Liver (tissue), 3 donors: ENCODE data around the gene ZDHHC22.

Experiments
- EGR1 ChIP-seq, 2 donors: IDR thresholded peaks; 2 replicates each; pipeline ENCODE4 v1.6.1; 2016 to 2018; ENCODE audit warnings: antibody characterized with exemption in 2 of 2, low read depth in 2 of 2
- GABPA ChIP-seq, 2 donors: IDR thresholded peaks in 1 of 2; conservative IDR thresholded peaks in 1 of 2; 2 replicates each; pipeline ENCODE4 v1.6.1; 2016; ENCODE audit warnings: antibody characterized with exemption in 2 of 2, mild to moderate bottlenecking in 1 of 2, moderate library complexity in 1 of 2
- HNF4A ChIP-seq, 2 donors: conservative IDR thresholded peaks; 2 replicates each; pipeline ENCODE4 v1.6.1; 2016; ENCODE audit warnings: antibody characterized with exemption in 2 of 2, mild to moderate bottlenecking in 2 of 2
- RXRA ChIP-seq, 2 donors: IDR thresholded peaks; 2 replicates each; pipeline ENCODE4 v1.6.1; 2017 to 2018; ENCODE audit warnings: antibody characterized with exemption in 2 of 2, mild to moderate bottlenecking in 1 of 2
- SP1 ChIP-seq: IDR thresholded peaks from 2 replicates; pipeline ENCODE4 v1.6.1; 2018; ENCODE audit warnings: antibody characterized with exemption, mild to moderate bottlenecking
- YY1 ChIP-seq: IDR thresholded peaks from 2 replicates; pipeline ENCODE4 v1.6.1; 2016; ENCODE audit warnings: antibody characterized with exemption, mild to moderate bottlenecking
- TF ChIP-seq, protein P1 (sequence below): fragments of 150-350 bp; IDR thresholded peaks from 2 replicates; pipeline ENCODE4 v1.5.1; 2017; ENCODE audit warnings: improper control_type of control experiment, low read depth, low read length; ENCODE audit not compliant: missing input control
- TF ChIP-seq, protein P2 (sequence below): IDR thresholded peaks from 2 replicates; pipeline ENCODE4 v1.6.1; 2016; ENCODE audit warnings: antibody characterized with exemption
- TF ChIP-seq, protein P3 (sequence below): IDR thresholded peaks from 2 replicates; pipeline ENCODE4 v1.6.1; 2016; ENCODE audit warnings: antibody characterized with exemption, mild to moderate bottlenecking
- donor health status: healthy.
- donor health status: healthy.

DNA sequence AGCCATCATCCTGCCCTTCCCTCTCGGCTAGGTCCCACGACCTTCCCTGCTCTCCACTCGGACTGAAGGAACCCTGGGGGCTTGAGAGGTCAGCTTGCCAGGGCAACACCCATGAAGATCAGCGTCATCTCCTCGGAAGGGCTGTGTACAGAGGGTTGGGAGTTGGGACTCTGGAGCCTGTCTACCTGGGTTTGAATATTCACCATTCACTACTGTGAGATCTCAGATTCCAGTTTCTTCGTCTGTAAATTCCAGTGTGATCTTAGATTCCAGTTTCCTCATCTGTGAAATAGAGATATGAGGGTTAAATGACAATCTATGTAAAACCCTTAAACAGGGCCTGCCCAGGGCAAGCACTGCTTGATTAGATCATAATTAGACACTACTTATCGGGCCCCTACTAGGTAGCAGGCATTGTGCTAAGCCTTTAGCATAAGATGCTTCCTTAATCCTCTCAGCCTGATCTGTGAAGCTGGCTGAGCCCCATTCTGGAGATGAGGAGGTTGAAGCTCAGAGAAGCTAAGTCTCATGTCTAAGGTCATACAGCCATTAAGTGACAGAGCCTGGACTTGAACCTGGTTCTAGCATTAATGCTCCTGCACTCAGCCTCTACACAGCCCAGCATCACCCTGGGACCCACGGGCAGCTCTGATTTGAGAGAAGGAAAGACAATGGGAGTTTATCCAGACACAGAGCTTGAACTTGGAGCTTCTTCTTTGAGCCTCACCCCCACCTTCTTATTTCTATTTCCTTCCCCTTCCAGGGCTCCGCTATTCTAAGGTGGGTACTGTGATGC, 612 bp upstream of the ZDHHC22 start:
- TF ChIP-seq, protein P1, sequence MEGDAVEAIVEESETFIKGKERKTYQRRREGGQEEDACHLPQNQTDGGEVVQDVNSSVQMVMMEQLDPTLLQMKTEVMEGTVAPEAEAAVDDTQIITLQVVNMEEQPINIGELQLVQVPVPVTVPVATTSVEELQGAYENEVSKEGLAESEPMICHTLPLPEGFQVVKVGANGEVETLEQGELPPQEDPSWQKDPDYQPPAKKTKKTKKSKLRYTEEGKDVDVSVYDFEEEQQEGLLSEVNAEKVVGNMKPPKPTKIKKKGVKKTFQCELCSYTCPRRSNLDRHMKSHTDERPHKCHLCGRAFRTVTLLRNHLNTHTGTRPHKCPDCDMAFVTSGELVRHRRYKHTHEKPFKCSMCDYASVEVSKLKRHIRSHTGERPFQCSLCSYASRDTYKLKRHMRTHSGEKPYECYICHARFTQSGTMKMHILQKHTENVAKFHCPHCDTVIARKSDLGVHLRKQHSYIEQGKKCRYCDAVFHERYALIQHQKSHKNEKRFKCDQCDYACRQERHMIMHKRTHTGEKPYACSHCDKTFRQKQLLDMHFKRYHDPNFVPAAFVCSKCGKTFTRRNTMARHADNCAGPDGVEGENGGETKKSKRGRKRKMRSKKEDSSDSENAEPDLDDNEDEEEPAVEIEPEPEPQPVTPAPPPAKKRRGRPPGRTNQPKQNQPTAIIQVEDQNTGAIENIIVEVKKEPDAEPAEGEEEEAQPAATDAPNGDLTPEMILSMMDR: no peak
- no peak for TF ChIP-seq YY1
- TF ChIP-seq, protein P2, sequence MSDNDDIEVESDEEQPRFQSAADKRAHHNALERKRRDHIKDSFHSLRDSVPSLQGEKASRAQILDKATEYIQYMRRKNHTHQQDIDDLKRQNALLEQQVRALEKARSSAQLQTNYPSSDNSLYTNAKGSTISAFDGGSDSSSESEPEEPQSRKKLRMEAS: no peak
- TF ChIP-seq SP1: no peak
- no peak for TF ChIP-seq EGR1 (IDR thresholded peaks at IDR 0.05; ENCODE audit: low read depth in 2 of 2)
- TF ChIP-seq, protein P3, sequence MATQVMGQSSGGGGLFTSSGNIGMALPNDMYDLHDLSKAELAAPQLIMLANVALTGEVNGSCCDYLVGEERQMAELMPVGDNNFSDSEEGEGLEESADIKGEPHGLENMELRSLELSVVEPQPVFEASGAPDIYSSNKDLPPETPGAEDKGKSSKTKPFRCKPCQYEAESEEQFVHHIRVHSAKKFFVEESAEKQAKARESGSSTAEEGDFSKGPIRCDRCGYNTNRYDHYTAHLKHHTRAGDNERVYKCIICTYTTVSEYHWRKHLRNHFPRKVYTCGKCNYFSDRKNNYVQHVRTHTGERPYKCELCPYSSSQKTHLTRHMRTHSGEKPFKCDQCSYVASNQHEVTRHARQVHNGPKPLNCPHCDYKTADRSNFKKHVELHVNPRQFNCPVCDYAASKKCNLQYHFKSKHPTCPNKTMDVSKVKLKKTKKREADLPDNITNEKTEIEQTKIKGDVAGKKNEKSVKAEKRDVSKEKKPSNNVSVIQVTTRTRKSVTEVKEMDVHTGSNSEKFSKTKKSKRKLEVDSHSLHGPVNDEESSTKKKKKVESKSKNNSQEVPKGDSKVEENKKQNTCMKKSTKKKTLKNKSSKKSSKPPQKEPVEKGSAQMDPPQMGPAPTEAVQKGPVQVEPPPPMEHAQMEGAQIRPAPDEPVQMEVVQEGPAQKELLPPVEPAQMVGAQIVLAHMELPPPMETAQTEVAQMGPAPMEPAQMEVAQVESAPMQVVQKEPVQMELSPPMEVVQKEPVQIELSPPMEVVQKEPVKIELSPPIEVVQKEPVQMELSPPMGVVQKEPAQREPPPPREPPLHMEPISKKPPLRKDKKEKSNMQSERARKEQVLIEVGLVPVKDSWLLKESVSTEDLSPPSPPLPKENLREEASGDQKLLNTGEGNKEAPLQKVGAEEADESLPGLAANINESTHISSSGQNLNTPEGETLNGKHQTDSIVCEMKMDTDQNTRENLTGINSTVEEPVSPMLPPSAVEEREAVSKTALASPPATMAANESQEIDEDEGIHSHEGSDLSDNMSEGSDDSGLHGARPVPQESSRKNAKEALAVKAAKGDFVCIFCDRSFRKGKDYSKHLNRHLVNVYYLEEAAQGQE: no peak
- TF ChIP-seq GABPA (IDR thresholded peaks at IDR 0.05 in 1 of 2, conservative IDR thresholded peaks at IDR 0.05 in 1 of 2): no peak
- TF ChIP-seq HNF4A (conservative IDR thresholded peaks at IDR 0.05): no peak
- TF ChIP-seq RXRA (IDR thresholded peaks at IDR 0.05): no peak
